K562 (cell line): ENCODE measurements around the gene SLC66A2. TPM values are rescaled to one million over a fixed set of nuclear protein-coding genes. Genes with fewer than 3 reads are reported as not detected.

Experiments used
- ATAC-seq: fragments of 200-7000 bp; cut with Tn5 transposase; 3 replicates; pipeline ENCODE4 v1.9.1; 2020; ENCODE audit warnings: moderate library complexity
- BruUV-seq: library from RNA; stranded (reverse); fragments of 400-500 nt; replicated peaks from 2 replicates; lab custom pipeline; 2021; lab: Mats Ljungman, UMichigan
- CTCF ChIA-PET: fragments of 300-600 bp; formaldehyde crosslinking; extraction: SDS; loops from one replicate; lab custom pipeline; 2021; ENCODE audit warnings: low intra/inter-chr PET ratio; lab: Yijun Ruan, JAX
- POLR2A ChIA-PET: fragments of 300-600, 350-650 bp; sonication (Branson Sonifier 250); formaldehyde crosslinking; extraction: SDS; loops from one replicate; lab custom pipeline; 2021; ENCODE audit warnings: antibody characterized with exemption, inconsistent platforms; lab: Yijun Ruan, JAX
- DNase-seq, 4 experiments: peaks; one replicate each; pipeline versions ENCODE4 v3.0.0 to v3.0.0-alpha.2; 2011 to 2018; ENCODE audit warnings: low spot score in 3 of 4, mixed read lengths in 3 of 4; ENCODE audit errors: extremely low read depth in 1 of 4
- FAIRE-seq: peaks from 2 replicates; lab custom pipeline; 2011; peaks lifted over from hg19 to GRCh38; lab: Jason Lieb, UNC
- H2AFZ ChIP-seq: 2 replicates; pipeline ENCODE4 v1.6.0; 2011; ENCODE audit warnings: low read depth, low read length, control low read depth, inconsistent platforms
- H3K27ac ChIP-seq: fragments of 200-600 bp; 3 replicates; pipeline ENCODE4 v1.8.0; 2011; ENCODE audit warnings: low read depth, mild to moderate bottlenecking, control low read depth, inconsistent platforms, low read length, moderate library complexity, mixed read lengths; ENCODE audit errors: extremely low read depth
- H3K27me3 ChIP-seq, 2 experiments: fragments of 300-600 bp in 1 of 2; 2 replicates in 1 of 2; 3 replicates in 1 of 2; pipeline versions ENCODE4 v1.6.0 to v1.8.0; 2011; ENCODE audit warnings: inconsistent platforms in 2 of 2, low read length in 2 of 2, mild to moderate bottlenecking in 1 of 2, mixed read lengths in 1 of 2, moderate library complexity in 1 of 2; ENCODE audit not compliant: control insufficient read depth in 2 of 2, insufficient read depth in 2 of 2
- H3K36me3 ChIP-seq: fragments of 300-600 bp; 3 replicates; pipeline ENCODE4 v1.8.0; 2011; ENCODE audit warnings: mild to moderate bottlenecking, low read length, inconsistent platforms; ENCODE audit not compliant: control insufficient read depth, insufficient read depth
- H3K4me1 ChIP-seq, 2 experiments: fragments of 200-600 bp in 1 of 2; replicated peaks in 1 of 2; 2 replicates in 1 of 2; 3 replicates in 1 of 2; pipeline versions ENCODE4 v1.5.1 to v1.8.0; 2011; ENCODE audit warnings: inconsistent platforms in 2 of 2, low read length in 2 of 2, mild to moderate bottlenecking in 1 of 2, mixed read lengths in 1 of 2, moderate library complexity in 1 of 2; ENCODE audit not compliant: control insufficient read depth in 2 of 2, insufficient read depth in 2 of 2
- H3K4me2 ChIP-seq: 2 replicates; pipeline ENCODE4 v1.6.1; 2011; ENCODE audit warnings: low read length, control low read depth, inconsistent platforms, mixed read lengths; ENCODE audit not compliant: insufficient read depth
- H3K4me3 ChIP-seq: fragments of 200-600 bp; sonication (generic), shearing (Covaris generic); 2 replicates; pipeline ENCODE4 v1.5.1; 2016; ENCODE audit warnings: control low read depth, inconsistent platforms
- H3K79me2 ChIP-seq: fragments of 200-600 bp; 3 replicates; pipeline ENCODE4 v1.8.0; 2011; ENCODE audit warnings: low read length, inconsistent platforms; ENCODE audit not compliant: control insufficient read depth, insufficient read depth
- H3K9ac ChIP-seq, 2 experiments: 2 replicates each; pipeline versions ENCODE4 v1.6.0 to v1.6.1; 2011; ENCODE audit warnings: low read depth in 2 of 2, low read length in 2 of 2, control low read depth in 1 of 2, inconsistent platforms in 1 of 2, mild to moderate bottlenecking in 1 of 2, mixed read lengths in 1 of 2; ENCODE audit not compliant: insufficient read depth in 1 of 2
- H3K9me1 ChIP-seq: one replicate; pipeline ENCODE4 v1.6.0; 2011; ENCODE audit warnings: inconsistent platforms, mild to moderate bottlenecking, low read length, moderate library complexity; ENCODE audit not compliant: control insufficient read depth, insufficient read depth
- H3K9me3 ChIP-seq: replicated peaks from 2 replicates; pipeline ENCODE4 v1.5.1; 2011; ENCODE audit warnings: low read depth, low read length, inconsistent platforms; ENCODE audit not compliant: control insufficient read depth, insufficient read depth
- H4K20me1 ChIP-seq: replicated peaks from 2 replicates; pipeline ENCODE4 v1.6.1; 2011; ENCODE audit warnings: low read length, inconsistent platforms, mixed read lengths; ENCODE audit not compliant: control insufficient read depth, insufficient read depth
- CTBP1 ChIP-seq: fragments of 450-650 bp; IDR thresholded peaks from 2 replicates; pipeline ENCODE4 v1.6.1; 2016; ENCODE audit warnings: borderline replicate concordance
- EGR1 ChIP-seq: fragments of 450-650 bp; conservative IDR thresholded peaks from 2 replicates; pipeline ENCODE4 v1.6.1; 2017; ENCODE audit warnings: mild to moderate bottlenecking
- ELF1 ChIP-seq: fragments of 200-800 bp; sonication (Bioruptor generic); IDR thresholded peaks from 2 replicates; pipeline ENCODE4 v1.6.1; 2016; ENCODE audit warnings: missing genetic modification characterization, missing compliant biosample characterization
- FOXP1 ChIP-seq: sonication (generic); formaldehyde crosslinking; IDR thresholded peaks from 2 replicates; pipeline ENCODE4 v1.8.0; 2022; ENCODE audit warnings: mild to moderate bottlenecking, missing genetic modification reagents
- NR4A1 ChIP-seq, 2 experiments: fragments of 250-450 bp in 1 of 2; fragments of 450-650 bp in 1 of 2; sonication (Bioruptor Pico) in 1 of 2; IDR thresholded peaks; 2 replicates each; pipeline versions ENCODE4 v1.4.0 to v1.6.1; 2016 to 2020; ENCODE audit warnings: mild to moderate bottlenecking in 2 of 2, missing compliant biosample characterization in 1 of 2, missing genetic modification characterization in 1 of 2, moderate library complexity in 1 of 2
- RUNX1 ChIP-seq: sonication (generic); IDR thresholded peaks from 2 replicates; pipeline ENCODE4 v1.6.1; 2016; ENCODE audit warnings: antibody characterized with exemption, low read depth
- TAL1 ChIP-seq: fragments of 450-650 bp; IDR thresholded peaks from 2 replicates; pipeline ENCODE4 v1.6.1; 2016; ENCODE audit warnings: mild to moderate bottlenecking
- YY1 ChIP-seq, 3 experiments: IDR thresholded peaks; 2 replicates each; pipeline ENCODE4 v1.6.1; 2011; ENCODE audit warnings: low read length in 2 of 3, mild to moderate bottlenecking in 2 of 3, moderate library complexity in 2 of 3, borderline replicate concordance in 1 of 3, control low read depth in 1 of 3, low read depth in 1 of 3; ENCODE audit not compliant: insufficient read depth in 3 of 3, insufficient replicate concordance in 2 of 3, control insufficient read depth in 1 of 3, insufficient read length in 1 of 3; ENCODE audit errors: extremely low read depth in 1 of 3
- ZNF134 ChIP-seq: fragments of 250-450 bp; sonication (Bioruptor Pico); conservative IDR thresholded peaks from 2 replicates; pipeline ENCODE4 v1.4.0; 2020
- WGBS: fragments of 100-300 bp; shearing (Covaris generic); methylation state at CpG from one replicate; pipeline ENCODE4 v1.1.6; 2016; ENCODE audit warnings: low coverage, mixed read lengths; ENCODE audit not compliant: insufficient coverage; ENCODE audit errors: missing lambda C conversion rate; 5-methylcytosine and 5-hydroxymethylcytosine counted together
- in situ Hi-C: fragments of 300-500 bp; cut with MboI; formaldehyde crosslinking; loops from 4 replicates; pipeline ENCODE4 v1.15.0; 2018; ENCODE audit warnings: inconsistent platforms, mixed read lengths
- intact Hi-C: fragments of 100-400 bp; cut with micrococcal nuclease; formaldehyde crosslinking; loops from 2 replicates; pipeline ENCODE4 v1.14.2; 2022
- polyA plus RNA-seq, 8 experiments: library from polyadenylated mRNA; depleted of rRNA in 4 of 8; stranded (reverse) in 5 of 8; unstranded in 3 of 8; fragments of >200 nt; fragmentation: Nextera tagmentation in 2 of 8; fragmentation: Illumina TruSeq in 1 of 8; extraction: Ambion mirVana in 2 of 8; extraction: Trizol in 1 of 8; gene quantifications; 2 replicates each; pipeline versions ENCODE4 v1.2.1 to v1.2.3, GENCODE V29; 2011 to 2014; ENCODE audit warnings: inconsistent platforms in 1 of 8, missing spikeins in 1 of 8
- total RNA-seq, 7 experiments: library from RNA; depleted of rRNA in 6 of 7; stranded (reverse); fragments of >200 nt in 6 of 7; fragmentation: Illumina TruSeq in 2 of 7; extraction: Trizol in 2 of 7; gene quantifications; 2 replicates each; pipeline versions ENCODE4 v1.2.1 to v1.2.3, GENCODE V29; 2011 to 2021; ENCODE audit warnings: low replicate concordance in 1 of 7
- TF ChIP-seq, protein P1 (sequence below): sonication (generic); formaldehyde crosslinking; IDR thresholded peaks from 2 replicates; pipeline ENCODE4 v1.5.0; 2020; ENCODE audit warnings: missing genetic modification reagents

Gene SLC66A2
- total and polyA plus RNA-seq, 9 of the 15 experiments (the other 6 are each of a cell fraction or from before 2014, with no cell fraction given), result 0.25 to 17.5 (median 5.6) TPM

DNA sequence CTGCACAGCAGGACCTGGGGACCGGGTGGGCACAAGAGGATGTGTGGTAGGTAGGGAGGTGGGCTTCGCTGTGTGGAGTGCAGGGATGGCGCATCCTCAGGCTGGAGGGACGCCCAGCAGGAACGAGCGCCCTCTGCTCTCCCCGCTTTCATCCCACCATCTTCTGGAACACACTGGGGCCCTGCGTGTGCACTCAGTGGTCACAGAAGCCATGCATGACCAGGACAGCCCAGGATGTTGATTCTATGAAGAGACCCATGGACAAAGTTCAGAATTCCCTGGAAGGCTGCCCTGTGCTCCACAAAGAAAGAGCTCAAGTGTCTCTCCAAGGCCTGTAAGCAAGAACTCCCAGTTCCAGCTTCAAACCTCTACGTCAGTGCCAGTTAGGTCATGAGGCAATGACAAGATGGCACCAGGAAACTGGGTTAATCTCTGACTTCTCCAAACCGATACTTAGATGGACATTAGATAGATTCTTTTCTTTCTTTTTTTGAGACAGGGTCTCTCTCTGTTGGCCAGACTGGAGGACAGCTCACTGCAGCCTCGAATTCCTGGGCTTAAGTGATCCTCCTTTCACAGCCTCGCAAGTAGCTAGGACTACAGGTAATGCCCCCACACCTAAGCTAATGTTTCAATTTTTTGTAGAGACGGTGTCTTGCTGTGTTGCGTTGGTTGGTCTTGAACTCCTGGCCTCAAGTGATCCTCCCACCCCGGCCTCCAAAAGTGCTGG lies 3.4 kb downstream of the SLC66A2 start:
- ChIA-PET POLR2A (interaction anchor here (0.9 to 1.1 kb wide), 2 partner anchors 11 to 12 kb away, joined by 3 read pairs; no protein-coding TSS in a partner anchor), CTCF (no interaction called here)
- Histone ChIP-seq H3K27me3 (no peaks in the 10 kb centered on the region), H3K36me3 (no peaks in the 10 kb centered on the region), H3K4me1 (peaks cover 4 to 53% of the 10 kb centered on the region in 2 experiments; a peak in 4 of 5 replicates), H3K9me3 (no peaks in the 10 kb centered on the region), H3K79me2 (peaks cover 8% of the 10 kb centered on the region; the same call in 1 of the 3 replicates), H3K27ac (no peak overlapping the region), H4K20me1 (peaks cover 16% of the 10 kb centered on the region), H3K4me3 (no peak overlapping the region), H2AFZ (no peak overlapping the region), H3K9me1 (no peaks in the 10 kb centered on the region), H3K4me2 (no peak overlapping the region), H3K9ac (peak overlapping the region in 1 of 2 experiments; percentile 45; a peak in 1 of 4 replicates)
- intact Hi-C loops, result no loop called here
- BruUV-seq, result no TSS peak
- TF ChIP-seq NR4A1 (CRISPR knock-in tag; IDR thresholded peaks at IDR 0.05), result no peak
- no peak for TF ChIP-seq NR4A1 (tag; IDR thresholded peaks at IDR 0.05)
- no peak for TF ChIP-seq CTBP1
- DNase-seq (no peak), FAIRE-seq (no peak), ATAC-seq (no peak)
- 84% methylated on average over 9 of the region's 15 CpGs for WGBS
- in situ Hi-C loops, result no loop called here

DNA sequence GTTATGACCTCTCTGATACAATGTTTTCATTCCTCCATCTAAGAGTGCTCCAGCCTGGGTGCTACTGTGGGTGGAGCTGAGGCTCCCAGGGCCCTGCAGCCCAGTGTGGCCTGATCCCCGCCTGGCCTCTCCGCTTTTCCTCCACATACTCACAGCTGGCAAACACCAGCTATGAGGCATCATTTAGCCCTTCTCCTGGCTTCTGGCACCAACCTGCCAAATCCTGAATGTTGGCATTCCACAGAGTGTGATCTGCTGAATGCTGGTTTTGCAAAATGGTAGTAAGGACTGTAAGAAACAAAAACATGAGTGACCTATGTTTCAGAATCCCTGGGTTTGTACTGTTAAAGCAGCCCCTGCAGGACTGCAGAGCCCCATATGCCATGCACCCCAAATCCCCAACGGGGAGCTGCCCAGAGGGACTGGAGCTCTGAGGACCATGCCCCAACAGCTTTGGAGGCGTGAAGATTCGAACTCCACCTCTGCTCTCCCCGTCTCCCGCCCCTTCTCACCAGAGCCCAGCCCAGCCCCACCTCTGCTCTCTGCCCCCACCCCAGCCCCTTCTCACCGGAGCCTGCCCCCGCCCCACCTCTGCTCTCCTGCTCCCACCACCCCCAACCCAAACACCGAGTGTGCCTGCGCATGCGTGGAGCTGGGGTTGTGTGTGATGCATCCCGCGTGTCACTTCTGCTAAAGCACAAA lies 4.2 kb downstream of the SLC66A2 start:
- Histone ChIP-seq H4K20me1 (peaks cover 16% of the 10 kb centered on the region), H2AFZ (no peak overlapping the region), H3K4me2 (no peak overlapping the region), H3K27me3 (no peaks in the 10 kb centered on the region), H3K4me1 (peaks cover 10 to 51% of the 10 kb centered on the region in 2 experiments; a peak in 4 of 5 replicates), H3K9me3 (no peaks in the 10 kb centered on the region), H3K27ac (no peak overlapping the region), H3K9me1 (no peaks in the 10 kb centered on the region), H3K4me3 (no peak overlapping the region), H3K9ac (no peak overlapping the region), H3K79me2 (peaks cover 8% of the 10 kb centered on the region; the same call in 1 of the 3 replicates), H3K36me3 (peaks cover 4% of the 10 kb centered on the region; the same call in 2 of the 3 replicates)
- in situ Hi-C loops, result no loop called here
- no TSS peak for BruUV-seq
- 97% methylated on average over 5 of the region's 14 CpGs for WGBS
- POLR2A ChIA-PET, result no interaction called here
- no peak for DNase-seq
- intact Hi-C loops, result no loop called here
- FAIRE-seq, result no peak
- no peak for ATAC-seq
- CTCF ChIA-PET, result no interaction called here
- TF ChIP-seq RUNX1 (no peak), YY1 (IDR thresholded peaks at IDR 0.05; ENCODE audit: borderline replicate concordance in 1 of 3, control insufficient read depth in 1 of 3, extremely low read depth in 1 of 3, insufficient read depth in 3 of 3, insufficient read length in 1 of 3, insufficient replicate concordance in 2 of 3, low read depth in 1 of 3, low read length in 2 of 3) (no peak), FOXP1 (CRISPR knock-in tag) (no peak), EGR1 (no peak), ELF1 (no peak), TAL1 (no peak), ZNF134 (no peak)
- TF ChIP-seq, protein P1, sequence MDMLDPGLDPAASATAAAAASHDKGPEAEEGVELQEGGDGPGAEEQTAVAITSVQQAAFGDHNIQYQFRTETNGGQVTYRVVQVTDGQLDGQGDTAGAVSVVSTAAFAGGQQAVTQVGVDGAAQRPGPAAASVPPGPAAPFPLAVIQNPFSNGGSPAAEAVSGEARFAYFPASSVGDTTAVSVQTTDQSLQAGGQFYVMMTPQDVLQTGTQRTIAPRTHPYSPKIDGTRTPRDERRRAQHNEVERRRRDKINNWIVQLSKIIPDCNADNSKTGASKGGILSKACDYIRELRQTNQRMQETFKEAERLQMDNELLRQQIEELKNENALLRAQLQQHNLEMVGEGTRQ (CRISPR knock-in tag), result no peak
